IMR-90 (cell line): ENCODE data around the gene FNDC11.

Experiments used
- CHD1 ChIP-seq: IDR thresholded peaks from 2 replicates; pipeline ENCODE4 v1.6.1; 2012; ENCODE audit warnings: low read depth, low read length, improper control_type of control experiment
- CTCF ChIP-seq: conservative IDR thresholded peaks from 2 replicates; pipeline ENCODE4 v1.5.1; 2012; ENCODE audit warnings: mild to moderate bottlenecking, low read depth, low read length, improper control_type of control experiment
- ELK1 ChIP-seq: fragments of 150-350 bp; IDR thresholded peaks from 2 replicates; pipeline ENCODE4 v1.6.1; 2016; ENCODE audit warnings: low read depth, mild to moderate bottlenecking, low read length, moderate library complexity, borderline replicate concordance
- POLR2A ChIP-seq: IDR thresholded peaks from 2 replicates; pipeline ENCODE4 v1.6.1; 2012; ENCODE audit warnings: mild to moderate bottlenecking, low read depth, low read length

- TF ChIP-seq CTCF (no peak), POLR2A (no peak), CHD1 (no peak), ELK1 (no peak)
Measured at GRCh38 chr20:63541371-63541770, 12.6 kb upstream of the FNDC11 start.
